Hepatocyte (in vitro differentiated cells): ENCODE data around the gene CCDC179. TPM values are rescaled to one million over a fixed set of nuclear protein-coding genes. Genes with fewer than 3 reads are reported as not detected.

ENCODE experiments used
- DNase-seq: peaks from one replicate; pipeline ENCODE4 v3.0.0-alpha.2; 2016; ENCODE audit warnings: low spot score
- H2AFZ ChIP-seq: fragments of 200-600 bp; sonication (generic); 2 replicates; pipeline ENCODE4 v1.6.0; 2016; ENCODE audit warnings: antibody characterized with exemption, mild to moderate bottlenecking
- H3K27ac ChIP-seq: fragments of 200-600 bp; sonication (generic); 2 replicates; pipeline ENCODE4 v1.5.1; 2016; ENCODE audit warnings: mild to moderate bottlenecking
- H3K27me3 ChIP-seq: fragments of 200-600 bp; sonication (generic); 2 replicates; pipeline ENCODE4 v1.6.1; 2016
- H3K36me3 ChIP-seq: fragments of 200-600 bp; sonication (generic); replicated peaks from 2 replicates; pipeline ENCODE4 v1.5.1; 2016; ENCODE audit warnings: low read depth; ENCODE audit not compliant: insufficient read depth
- H3K4me1 ChIP-seq: fragments of 200-600 bp; sonication (generic); 2 replicates; pipeline ENCODE4 v1.5.1; 2016; ENCODE audit warnings: mild to moderate bottlenecking, moderate library complexity; ENCODE audit not compliant: insufficient read depth
- H3K4me2 ChIP-seq: fragments of 200-600 bp; sonication (generic); 2 replicates; pipeline ENCODE4 v1.6.0; 2016
- H3K4me3 ChIP-seq: fragments of 200-600 bp; sonication (generic); 2 replicates; pipeline ENCODE4 v1.5.1; 2016; ENCODE audit warnings: mild to moderate bottlenecking
- H3K79me2 ChIP-seq: fragments of 200-600 bp; sonication (generic); 2 replicates; pipeline ENCODE4 v1.6.0; 2017; ENCODE audit warnings: mild to moderate bottlenecking
- H3K9me2 ChIP-seq: fragments of 200-600 bp; sonication (generic); replicated peaks from 2 replicates; pipeline ENCODE4 v1.6.0; 2017; ENCODE audit warnings: mild to moderate bottlenecking; ENCODE audit not compliant: insufficient read depth
- H3K9me3 ChIP-seq: fragments of 200-600 bp; sonication (generic); 2 replicates; pipeline ENCODE4 v1.5.1; 2016; ENCODE audit warnings: low read depth, mild to moderate bottlenecking
- H4K20me1 ChIP-seq: fragments of 200-600 bp; sonication (generic); 2 replicates; pipeline ENCODE4 v1.6.0; 2016; ENCODE audit warnings: mild to moderate bottlenecking; ENCODE audit not compliant: insufficient read depth, poor library complexity, severe bottlenecking
- EZH2 ChIP-seq: fragments of 200-600 bp; sonication (generic); IDR thresholded peaks from 2 replicates; pipeline ENCODE4 v1.6.1; 2016; ENCODE audit warnings: antibody characterized with exemption, mild to moderate bottlenecking, borderline replicate concordance
- EZH2phosphoT487 ChIP-seq: fragments of 200-600 bp; sonication (generic); IDR thresholded peaks from one replicate; pipeline ENCODE4 v1.6.1; 2018; ENCODE audit warnings: antibody characterized with exemption, mild to moderate bottlenecking, low read depth, moderate library complexity; ENCODE audit not compliant: unreplicated experiment, severe bottlenecking
- WGBS: methylation state at CpG from one replicate; pipeline ENCODE4 v1.1.6; 2016; ENCODE audit warnings: low lambda C conversion rate; ENCODE audit errors: missing lambda C conversion rate; 5-methylcytosine and 5-hydroxymethylcytosine counted together
- polyA plus RNA-seq: library from polyadenylated mRNA; unstranded; fragments of >200 nt; fragmentation: Nextera tagmentation; extraction: Ambion mirVana; gene quantifications from 2 replicates; pipeline ENCODE4 v1.2.1, GENCODE V29; 2016
- total RNA-seq: library from RNA; depleted of rRNA; stranded (reverse); fragments of >200 nt; gene quantifications from 2 replicates; pipeline ENCODE4 v1.2.3, GENCODE V29; 2014
- TF ChIP-seq, protein P1 (sequence below): fragments of 200-600 bp; sonication (generic); IDR thresholded peaks from 2 replicates; pipeline ENCODE4 v1.5.1; 2016; ENCODE audit warnings: antibody characterized with exemption, mild to moderate bottlenecking; ENCODE audit not compliant: poor library complexity

Gene CCDC179
- total and polyA plus RNA-seq, 2 experiments from 2014 or later = not detected

DNA sequence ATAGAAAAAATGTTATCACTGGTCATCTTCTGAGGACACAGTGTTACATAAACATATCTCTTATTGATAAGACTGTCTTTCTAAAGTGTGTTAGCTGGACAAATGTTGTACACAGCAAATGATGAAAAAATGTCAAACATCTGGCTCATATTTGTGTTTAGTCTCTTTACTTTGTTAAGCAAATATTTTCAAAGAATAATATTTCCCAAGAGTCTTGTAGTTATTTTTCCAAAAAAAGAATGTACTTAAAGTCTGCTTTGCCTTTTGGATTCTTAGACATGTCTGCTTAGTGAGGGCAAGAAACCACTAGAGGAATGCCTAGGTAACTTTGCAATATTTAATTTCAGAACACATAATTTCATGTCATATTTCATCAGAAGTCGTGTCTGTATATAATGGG is 23.9 kb upstream of the CCDC179 start:
- WGBS = 61% methylated on average over 1 of the region's 1 CpG
- no peaks in the 10 kb centered on the region for H3K79me2 ChIP-seq

DNA sequence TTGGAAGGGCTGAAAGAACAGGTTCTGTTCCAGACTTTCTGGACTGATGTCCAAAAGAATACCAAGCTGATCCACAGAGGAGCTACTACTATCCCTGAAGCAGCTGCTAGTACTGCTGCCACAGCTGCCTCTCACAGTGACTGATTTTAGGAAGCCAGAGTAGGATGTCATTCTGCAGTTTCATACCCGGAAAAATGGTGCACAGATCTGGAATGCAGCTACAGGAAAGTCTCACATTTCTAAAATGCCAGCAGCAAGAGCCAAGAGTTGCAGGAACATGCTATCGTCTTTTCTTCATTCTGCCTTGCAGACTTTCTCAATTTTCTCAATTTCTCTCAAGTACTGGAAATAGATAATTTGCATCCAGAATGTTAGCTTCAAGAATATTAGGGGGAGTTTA is 19.4 kb upstream of the CCDC179 start:
- no peak overlapping the region for H2AFZ ChIP-seq
- TF ChIP-seq, protein P1, sequence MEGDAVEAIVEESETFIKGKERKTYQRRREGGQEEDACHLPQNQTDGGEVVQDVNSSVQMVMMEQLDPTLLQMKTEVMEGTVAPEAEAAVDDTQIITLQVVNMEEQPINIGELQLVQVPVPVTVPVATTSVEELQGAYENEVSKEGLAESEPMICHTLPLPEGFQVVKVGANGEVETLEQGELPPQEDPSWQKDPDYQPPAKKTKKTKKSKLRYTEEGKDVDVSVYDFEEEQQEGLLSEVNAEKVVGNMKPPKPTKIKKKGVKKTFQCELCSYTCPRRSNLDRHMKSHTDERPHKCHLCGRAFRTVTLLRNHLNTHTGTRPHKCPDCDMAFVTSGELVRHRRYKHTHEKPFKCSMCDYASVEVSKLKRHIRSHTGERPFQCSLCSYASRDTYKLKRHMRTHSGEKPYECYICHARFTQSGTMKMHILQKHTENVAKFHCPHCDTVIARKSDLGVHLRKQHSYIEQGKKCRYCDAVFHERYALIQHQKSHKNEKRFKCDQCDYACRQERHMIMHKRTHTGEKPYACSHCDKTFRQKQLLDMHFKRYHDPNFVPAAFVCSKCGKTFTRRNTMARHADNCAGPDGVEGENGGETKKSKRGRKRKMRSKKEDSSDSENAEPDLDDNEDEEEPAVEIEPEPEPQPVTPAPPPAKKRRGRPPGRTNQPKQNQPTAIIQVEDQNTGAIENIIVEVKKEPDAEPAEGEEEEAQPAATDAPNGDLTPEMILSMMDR = no peak
- no peak for TF ChIP-seq EZH2phosphoT487
- no peak for TF ChIP-seq EZH2
- no peaks in the 10 kb centered on the region for H3K27me3 ChIP-seq
- no peak overlapping the region for H3K27ac ChIP-seq
- DNase-seq = no peak
- H3K79me2 ChIP-seq = no peaks in the 10 kb centered on the region
- H3K4me2 ChIP-seq = no peak overlapping the region
- H3K9me3 ChIP-seq = no peaks in the 10 kb centered on the region
- H3K9me2 ChIP-seq = no peaks in the 10 kb centered on the region
- 52% methylated on average over 2 of the region's 2 CpGs for WGBS
- H4K20me1 ChIP-seq = no peaks in the 10 kb centered on the region
- H3K4me1 ChIP-seq = no peaks in the 10 kb centered on the region
- H3K4me3 ChIP-seq = no peak overlapping the region
- H3K36me3 ChIP-seq = no peaks in the 10 kb centered on the region

More for the DNA sequence above, 23.9 kb upstream of the CCDC179 start:
- Histone ChIP-seq H3K4me2 (no peak overlapping the region), H3K27ac (no peak overlapping the region), H3K9me3 (no peaks in the 10 kb centered on the region), H3K4me3 (no peak overlapping the region), H3K4me1 (no peaks in the 10 kb centered on the region), H2AFZ (no peak overlapping the region), H3K36me3 (no peaks in the 10 kb centered on the region), H3K9me2 (no peaks in the 10 kb centered on the region), H3K27me3 (no peaks in the 10 kb centered on the region), H4K20me1 (no peaks in the 10 kb centered on the region)
- no peak for DNase-seq
- TF ChIP-seq EZH2 (no peak), EZH2phosphoT487 (no peak)

- no peaks in the 10 kb centered on the region for H3K36me3 ChIP-seq
- no peak overlapping the region for H2AFZ ChIP-seq
- no peak overlapping the region for H3K27ac ChIP-seq
- H3K4me1 ChIP-seq = no peaks in the 10 kb centered on the region
- no peaks in the 10 kb centered on the region for H3K79me2 ChIP-seq
- H3K9me2 ChIP-seq = no peaks in the 10 kb centered on the region
- no peak overlapping the region for H3K4me2 ChIP-seq
- no peaks in the 10 kb centered on the region for H3K9me3 ChIP-seq
- DNase-seq = no peak
- H3K27me3 ChIP-seq = no peaks in the 10 kb centered on the region
- TF ChIP-seq EZH2 (no peak), EZH2phosphoT487 (no peak)
- TF ChIP-seq, protein P1 = no peak
- no peak overlapping the region for H3K4me3 ChIP-seq
- H4K20me1 ChIP-seq = no peaks in the 10 kb centered on the region
Measured at GRCh38 chr11:22878604-22879003, 18.3 kb upstream of the CCDC179 start.

GRCh38 chr11:22878039-22878438 is 17.8 kb upstream of the CCDC179 start:
- no peak for DNase-seq
- Histone ChIP-seq H3K4me3 (no peak overlapping the region), H3K36me3 (no peaks in the 10 kb centered on the region), H3K4me1 (no peaks in the 10 kb centered on the region), H2AFZ (no peak overlapping the region), H4K20me1 (no peaks in the 10 kb centered on the region), H3K27ac (no peak overlapping the region), H3K9me3 (no peaks in the 10 kb centered on the region), H3K4me2 (no peak overlapping the region), H3K9me2 (no peaks in the 10 kb centered on the region), H3K27me3 (no peaks in the 10 kb centered on the region), H3K79me2 (no peaks in the 10 kb centered on the region)
- TF ChIP-seq EZH2phosphoT487 (no peak), EZH2 (no peak)
- TF ChIP-seq, protein P1 = no peak
